GM21390 (cell line): ENCODE measurements around the gene SCUBE1.

Source experiments
- ATAC-seq: cut with Tn5 transposase; IDR thresholded peaks from one replicate; pipeline ENCODE4 v1.9.1; 2021; ENCODE audit not compliant: unreplicated experiment

The SCUBE1 gene

DNA sequence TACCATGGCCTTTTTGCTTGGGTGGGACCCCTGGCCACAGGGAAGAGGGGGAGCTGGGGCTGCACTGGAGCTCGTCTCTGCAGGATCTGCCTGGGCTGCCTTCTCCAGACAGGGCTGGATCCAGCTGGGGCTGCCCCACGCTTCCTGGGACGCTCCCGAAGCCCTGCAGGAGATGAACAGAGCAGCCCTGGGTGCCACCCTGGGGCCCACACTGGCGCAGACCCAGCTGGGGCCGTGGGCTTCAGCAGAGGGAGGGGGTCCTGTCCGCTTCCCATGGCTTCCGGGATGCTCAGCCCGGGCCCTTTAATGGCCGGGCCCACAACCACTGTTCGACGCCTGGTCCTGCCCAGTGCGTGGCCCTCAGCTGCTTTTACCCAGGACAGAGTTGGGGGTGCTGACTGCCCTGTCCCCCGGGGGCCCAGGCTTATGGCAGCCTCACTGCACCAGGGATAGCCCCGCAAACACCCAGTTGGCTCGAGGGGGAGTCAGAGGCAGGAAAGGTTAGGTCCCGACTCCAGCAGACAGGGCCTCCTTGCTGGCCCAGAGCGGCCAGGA is 179.9 kb downstream of the SCUBE1 start:
- ATAC-seq, result no peak

DNA sequence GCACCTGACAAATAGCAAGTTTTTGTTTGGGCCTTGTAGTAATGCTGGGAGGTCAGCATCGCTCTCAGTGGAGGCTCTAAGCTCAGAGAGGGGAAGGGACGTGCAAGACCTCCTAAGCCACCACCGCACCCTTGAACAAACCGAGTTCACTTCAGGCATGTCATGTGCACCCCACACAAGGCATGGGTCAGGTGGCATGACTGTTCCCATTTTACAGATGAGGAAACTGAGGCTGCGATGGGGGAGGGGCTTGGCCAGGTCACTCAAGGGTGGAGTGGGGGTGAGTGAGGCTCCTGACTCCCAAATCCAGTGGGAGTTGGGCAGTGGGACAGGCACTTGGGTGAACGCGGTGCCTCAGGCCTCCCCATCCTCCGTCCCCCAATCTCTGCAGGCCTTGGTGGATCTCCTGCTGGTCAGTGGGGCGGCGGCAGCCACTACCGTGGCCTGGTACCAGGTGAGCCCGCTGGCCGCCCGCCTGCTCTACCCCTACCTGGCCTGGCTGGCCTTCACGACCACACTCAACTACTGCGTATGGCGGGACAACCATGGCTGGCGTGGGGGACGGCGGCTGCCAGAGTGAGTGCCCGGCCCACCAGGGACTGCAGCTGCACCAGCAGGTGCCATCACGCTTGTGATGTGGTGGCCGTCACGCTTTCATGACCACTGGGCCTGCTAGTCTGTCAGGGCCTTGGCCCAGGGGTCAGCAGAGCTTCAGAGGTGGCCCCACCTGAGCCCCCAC is 180.6 kb downstream of the SCUBE1 start:
- no peak for ATAC-seq

DNA sequence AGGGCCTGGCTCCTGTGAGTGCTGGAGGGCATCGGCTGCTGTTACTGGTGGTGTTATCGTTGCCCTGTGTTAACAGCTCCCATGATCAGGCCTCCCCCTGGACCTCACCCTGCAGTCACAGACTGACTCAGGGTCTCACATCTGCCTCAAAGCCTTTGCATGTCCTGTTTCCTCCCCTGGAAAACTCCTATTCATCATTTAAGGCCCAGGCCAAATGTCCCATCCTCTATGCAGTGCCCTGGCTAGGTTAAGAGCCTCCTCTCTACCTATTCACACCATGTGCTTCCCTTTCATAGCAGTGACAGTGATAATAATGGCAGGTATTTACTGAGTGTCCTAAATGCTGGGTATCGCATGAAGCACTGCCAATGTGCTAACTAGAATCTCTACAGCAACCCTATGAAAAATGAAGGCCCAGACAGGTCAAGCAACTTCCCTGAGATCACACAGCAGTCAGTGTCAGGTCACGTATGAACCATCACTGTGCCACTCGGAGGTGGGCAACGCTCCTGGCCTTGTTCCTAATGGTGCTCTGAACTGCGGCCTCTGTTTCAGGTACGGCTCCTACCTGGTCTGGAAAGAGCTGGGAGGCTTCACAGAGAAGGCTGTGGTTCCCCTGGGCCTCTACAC is 182.6 kb downstream of the SCUBE1 start:
- no peak for ATAC-seq

DNA sequence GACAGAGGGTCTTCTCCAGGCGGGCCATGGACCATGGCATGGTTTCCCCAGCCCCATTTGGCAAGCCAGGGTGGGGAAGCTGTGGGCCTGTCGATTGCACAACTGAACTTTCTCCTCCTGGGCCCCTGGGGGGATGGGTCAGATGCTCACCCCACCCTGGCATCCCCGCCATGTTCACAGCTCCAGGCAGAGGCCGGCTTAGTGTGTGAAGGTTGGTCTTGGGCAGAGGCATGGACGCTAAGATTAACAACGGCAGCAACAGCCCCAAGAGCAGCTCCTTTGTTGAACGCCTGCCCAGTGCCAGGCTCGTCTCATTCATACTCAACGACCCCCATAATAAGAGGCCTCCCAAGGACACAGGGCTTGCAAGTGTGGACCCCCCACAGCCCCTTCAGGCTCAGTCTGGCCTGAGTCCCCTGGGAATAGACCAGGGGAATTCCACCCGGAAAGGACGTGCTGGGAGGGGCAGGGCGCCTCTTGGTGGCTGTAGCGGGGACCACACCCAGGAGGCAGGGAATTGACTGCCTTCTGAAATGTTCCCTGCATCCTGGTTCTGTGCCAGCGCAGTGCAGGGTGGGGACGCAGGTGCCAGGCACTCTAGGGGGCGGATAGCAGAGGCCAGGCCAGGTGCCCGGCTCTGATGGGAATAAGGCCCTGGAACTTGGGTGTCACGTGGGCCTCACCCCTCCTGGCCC is 183.5 kb downstream of the SCUBE1 start:
- no peak for ATAC-seq

DNA sequence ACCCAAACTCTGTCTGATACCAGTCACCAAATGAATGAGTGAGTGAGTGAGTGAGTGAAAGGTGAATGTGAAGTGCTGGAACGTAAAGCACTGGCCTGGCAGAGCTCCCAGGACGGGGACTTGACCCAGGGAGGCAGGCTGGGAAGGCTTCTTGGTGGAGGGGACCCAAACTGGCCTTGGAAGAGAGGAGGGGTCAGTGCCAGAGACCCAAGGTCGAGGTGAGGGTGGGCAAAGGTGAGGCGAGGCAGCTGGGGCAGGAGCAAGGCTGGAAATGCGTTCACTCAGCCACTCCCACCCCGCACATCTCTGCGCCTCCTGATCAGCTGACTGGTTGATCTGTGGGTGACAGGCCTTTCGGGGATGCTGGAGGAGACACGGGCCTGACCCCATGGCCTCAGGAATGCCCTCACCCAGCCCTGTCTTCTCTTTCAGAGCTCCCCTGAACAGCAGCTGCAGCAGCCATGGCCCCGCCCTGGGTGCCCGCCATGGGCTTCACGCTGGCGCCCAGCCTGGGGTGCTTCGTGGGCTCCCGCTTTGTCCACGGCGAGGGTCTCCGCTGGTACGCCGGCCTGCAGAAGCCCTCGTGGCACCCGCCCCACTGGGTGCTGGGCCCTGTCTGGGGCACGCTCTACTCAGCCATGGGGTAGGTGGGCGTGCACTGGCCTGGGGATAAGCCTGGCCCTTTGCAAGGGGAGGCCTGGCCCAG is 184.2 kb downstream of the SCUBE1 start:
- ATAC-seq, result no peak

DNA sequence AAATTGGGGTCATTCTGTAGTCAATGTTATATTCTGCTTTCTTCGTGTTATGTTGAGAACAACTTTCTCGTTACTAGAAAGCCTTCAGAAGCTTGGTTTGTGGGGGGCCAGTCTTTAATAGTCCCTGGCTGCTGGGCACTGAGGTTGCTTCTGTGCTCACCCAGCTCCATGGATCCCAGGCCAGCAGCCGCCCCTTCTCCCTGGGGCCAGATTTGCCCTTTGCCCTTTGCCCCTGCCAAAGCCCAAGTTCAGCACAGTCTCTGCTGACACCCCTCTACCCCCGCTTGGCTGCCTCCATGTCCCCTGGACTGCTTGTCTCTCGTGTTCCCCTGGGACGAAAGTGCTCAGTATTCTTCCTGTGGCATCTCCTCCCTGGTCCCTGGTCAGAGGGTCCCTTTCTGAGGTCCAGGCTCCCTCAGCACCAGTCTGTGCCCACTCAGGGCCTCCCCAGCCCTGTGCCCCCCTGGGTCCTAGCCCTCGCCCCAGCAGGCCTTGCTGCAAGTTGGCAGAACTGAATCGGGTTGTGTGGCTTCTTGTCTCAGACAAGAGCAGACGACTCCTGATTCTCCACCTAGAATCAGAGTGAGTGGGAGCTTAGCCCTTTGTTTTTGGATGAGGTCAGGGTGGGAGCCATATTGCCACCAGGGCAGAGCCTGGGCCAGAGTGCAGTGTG is 185.2 kb downstream of the SCUBE1 start:
- ATAC-seq, result no peak

DNA sequence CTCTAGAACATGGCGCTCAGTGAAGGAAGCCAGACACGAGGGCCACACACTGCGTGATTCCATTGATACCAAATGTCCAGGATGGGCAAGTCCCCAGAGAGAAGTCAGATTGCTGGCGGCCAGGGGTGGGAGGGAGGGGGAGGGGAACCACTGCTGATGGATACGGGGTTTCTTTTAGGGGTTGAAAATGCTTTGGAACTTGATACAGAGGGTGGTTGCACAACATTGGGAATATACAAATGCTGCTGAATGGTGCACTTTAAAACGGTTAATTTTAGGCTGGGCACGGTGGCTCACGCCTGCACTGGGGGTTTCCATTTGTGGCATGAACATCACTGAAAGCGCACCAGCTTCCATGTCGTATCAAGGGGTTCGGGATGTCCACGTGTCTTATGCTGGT is 186.8 kb downstream of the SCUBE1 start:
- ATAC-seq, result no peak

DNA sequence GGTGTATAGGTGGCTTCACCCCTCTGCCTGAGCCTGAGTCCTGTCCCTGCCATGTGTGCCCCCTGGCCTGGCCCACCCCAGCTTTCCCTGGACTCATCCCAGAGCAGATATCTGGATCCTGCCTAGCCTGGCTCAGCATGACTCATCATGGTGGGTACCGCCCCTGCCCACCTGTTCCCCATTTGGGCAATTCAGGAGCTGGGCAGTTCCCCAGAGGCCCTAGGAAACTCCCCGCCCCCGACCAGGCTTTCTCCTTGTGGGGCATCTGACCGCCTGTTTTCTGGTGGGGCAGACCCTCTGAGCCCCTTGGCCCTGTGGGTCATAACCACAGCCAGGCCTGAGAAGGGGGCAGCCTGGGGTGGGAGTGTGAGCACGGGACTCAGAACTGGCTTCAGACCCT is 187.4 kb downstream of the SCUBE1 start:
- ATAC-seq, result no peak

DNA sequence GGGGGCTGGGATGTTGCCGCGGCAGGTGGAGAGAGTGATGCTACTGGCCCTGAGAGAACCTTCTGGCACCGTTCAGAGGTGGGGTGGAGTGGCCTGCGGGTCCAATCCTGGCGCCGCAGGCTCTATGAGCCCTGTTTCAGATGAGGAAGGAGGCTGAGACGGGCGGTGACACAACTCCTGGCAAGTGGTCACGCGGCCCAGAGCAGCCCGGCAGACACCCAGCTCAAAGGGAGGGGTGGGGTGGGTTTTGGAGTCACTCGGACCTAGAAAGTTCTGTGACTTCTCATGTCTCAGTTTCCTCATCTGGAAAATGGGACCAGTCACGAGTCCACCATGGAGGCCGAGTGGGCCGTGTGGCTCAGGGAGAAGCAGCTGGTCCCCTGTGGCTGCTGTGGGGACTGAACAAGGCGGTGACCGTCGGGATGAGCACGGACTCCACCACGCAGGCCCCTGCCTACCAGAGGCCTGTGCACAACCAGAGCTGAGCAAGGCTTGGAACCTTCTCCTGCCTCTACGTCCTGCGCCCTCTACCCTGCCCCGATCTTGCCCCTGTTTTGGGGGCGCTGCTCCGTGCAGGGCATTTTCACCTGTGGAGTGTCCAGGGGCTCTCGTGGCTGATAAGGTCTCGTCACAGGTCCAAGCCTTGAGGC is 188.2 kb downstream of the SCUBE1 start:
- ATAC-seq, result no peak

DNA sequence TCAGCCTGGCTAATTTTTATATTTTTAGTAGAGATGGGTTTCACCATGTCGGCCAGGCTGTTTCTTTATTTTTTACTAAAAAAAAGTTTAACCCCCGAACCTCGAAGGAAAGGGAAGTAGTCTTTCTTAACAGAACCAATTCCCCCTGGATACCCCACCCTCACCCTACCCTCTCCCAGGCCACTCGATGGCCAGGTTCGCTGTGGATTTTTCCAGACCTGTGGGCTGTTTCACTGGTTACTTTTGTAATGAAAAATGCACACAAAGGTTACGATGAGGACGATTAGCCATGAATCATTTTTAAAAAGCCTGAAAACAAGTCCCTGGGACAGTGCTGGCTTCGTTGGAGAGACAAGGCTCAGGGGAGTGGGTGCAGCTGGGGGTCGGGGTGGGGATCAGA is 189.3 kb downstream of the SCUBE1 start:
- ATAC-seq, result no peak

DNA sequence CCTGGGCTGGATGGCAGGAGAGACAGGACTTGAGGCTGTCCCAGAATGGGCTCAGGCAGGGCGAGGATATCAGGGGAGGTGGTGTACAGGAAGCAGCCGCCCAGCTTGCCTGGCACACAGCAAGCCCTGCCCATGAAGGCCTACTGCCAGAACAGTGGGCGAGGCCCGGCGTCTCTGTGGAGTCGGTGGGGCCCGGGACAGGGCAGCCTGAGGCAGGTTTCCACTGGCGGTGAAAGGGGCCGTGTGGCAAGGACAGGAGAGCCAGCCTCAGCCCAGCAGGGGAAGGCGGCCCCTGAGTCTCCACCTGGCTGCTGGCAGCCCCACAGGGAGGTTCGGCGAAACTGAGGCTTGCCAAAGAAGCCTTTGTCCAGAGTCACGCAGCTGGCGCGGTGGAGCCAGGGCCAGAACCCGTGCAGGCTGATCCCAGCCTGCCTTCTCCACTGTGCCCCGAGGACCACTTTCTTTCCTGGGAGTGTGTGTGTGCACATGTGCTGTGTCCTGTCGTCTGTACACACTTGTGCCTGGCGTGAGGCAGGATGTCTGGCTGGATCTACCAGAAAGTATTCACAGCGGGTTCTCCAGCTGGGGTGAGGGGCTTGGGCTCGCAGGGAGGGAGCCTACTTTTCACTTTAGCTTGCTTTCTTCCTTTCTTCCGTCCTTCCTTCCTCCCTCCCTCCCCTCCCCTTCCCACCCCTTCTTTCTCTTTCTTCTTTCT is 190.7 kb downstream of the SCUBE1 start:
- no peak for ATAC-seq

DNA sequence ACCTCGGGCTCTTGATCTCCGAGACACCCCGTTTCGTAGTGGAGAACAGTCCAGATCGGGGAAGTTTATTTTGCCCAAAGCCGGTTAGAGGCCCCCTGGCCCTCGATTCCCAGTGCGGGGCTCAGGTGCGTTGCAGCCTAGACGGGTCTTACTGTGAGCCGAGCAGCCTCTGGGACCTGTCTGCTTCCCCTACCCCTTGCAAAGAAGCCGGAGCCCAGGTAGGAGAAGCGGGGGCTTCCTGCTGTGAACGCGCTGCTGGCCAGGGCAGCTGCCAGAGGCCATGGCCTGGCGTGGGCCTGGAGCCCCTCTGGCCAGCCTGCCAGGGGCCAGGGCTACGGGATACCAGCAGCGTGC is 191.2 kb downstream of the SCUBE1 start:
- no peak for ATAC-seq

DNA sequence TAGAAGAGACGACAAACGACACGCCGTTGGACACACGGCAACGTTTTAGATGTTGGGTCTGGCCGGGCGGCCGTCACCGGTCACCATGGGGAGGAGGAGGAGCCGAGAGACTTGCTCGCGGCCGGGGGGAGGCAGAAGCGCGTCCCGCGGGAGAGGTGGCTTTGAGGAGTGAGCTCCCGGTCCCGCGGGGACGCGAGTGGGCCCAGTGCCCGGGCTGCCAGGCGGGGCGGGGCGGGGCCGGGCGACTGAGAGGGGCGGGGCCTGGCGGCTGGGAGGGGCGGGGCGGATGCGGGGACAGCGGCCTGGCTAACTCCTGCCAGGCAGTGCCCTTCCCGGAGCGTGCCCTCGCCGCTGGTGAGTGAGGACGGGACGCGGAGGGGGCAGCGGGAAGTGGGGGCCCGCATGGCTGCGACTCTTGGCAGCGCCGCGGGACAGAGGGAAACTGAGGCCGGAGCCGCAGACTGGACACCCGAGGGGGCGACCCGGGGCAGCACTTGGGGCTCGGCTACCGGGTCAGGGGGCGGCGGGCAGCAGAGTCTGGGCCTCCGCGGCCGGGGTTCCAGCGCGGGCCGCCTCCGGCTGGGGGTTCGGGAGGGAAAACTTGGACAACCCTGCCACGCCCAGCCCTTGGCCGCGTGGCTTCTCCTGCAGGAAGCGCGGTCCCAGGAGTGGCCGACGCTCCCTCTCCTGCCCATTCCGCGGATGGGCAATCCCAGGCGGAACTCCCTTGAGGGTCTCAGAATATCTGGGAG is 191.7 kb downstream of the SCUBE1 start, which contains the start of gene TSPO:
TSPO (plus strand) TSS at position 309 of the 752 bp plus-strand sequence. CDS start 7,680 bp downstream, outside the sequence.
- no peak for ATAC-seq

DNA sequence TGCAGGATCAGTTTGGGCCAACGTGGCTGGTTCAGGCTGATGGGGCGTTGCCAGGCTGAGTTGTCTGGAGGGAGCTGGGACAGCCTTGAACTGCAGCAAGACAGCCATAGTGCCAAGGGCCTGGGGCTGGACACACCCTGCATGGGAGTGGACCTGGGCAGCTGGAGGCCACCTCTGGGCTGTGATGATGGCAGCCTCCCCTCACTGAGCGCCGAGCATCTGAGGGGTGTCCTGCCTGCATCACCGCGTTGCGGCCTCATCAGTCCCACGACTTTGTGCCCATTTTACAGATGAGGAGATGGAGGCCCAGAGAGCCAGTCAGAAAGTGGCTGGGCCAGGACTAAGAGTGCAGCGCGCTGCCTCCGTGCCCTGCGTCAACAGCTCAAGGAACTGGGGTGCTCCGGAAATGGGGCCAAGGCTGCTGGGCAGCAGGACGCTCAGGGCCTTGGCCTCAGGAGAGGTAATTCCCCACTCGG is 192.4 kb downstream of the SCUBE1 start:
- ATAC-seq, result no peak

DNA sequence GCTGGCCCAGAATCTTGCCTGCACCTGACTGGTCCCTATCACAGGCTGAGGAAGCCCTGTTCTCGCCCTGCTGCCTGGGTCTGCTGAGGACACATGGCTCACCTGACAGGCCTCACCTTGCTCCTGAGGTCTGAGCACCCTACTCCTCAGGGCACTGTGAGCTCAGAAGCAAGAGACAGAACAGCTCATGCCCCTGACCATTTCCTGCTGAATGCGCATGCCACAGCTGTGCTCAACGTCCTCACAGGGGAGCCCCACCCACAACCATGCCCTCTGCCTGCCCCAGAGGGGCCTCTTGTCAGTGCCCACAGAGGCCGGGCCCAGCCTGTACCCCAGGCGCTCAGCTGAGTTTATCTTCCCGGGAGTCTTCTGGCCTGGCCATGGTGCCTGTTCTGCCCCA is 194.6 kb downstream of the SCUBE1 start:
- ATAC-seq, result no peak

DNA sequence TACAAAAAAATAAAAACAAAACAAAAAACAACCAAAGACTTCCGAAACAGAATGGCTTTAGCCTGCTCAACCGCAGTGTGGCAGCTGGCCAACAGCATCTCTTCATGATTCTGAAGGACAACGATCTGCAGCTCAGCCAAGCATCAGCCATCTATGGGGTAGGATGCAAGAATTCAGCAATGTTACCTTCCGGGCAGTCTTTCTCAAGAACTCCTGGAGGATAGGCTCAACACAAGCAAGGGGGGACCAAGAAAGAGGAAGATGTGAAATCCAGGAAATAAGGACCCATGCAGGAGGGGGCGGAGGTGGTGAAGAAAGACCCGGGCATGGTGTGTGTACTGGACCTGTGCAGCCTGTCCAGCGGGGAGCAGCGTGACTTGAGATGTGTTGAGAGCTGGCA is 195.4 kb downstream of the SCUBE1 start:
- ATAC-seq, result no peak
